Measurements from ENCODE around the gene LAMB1.

DNA sequence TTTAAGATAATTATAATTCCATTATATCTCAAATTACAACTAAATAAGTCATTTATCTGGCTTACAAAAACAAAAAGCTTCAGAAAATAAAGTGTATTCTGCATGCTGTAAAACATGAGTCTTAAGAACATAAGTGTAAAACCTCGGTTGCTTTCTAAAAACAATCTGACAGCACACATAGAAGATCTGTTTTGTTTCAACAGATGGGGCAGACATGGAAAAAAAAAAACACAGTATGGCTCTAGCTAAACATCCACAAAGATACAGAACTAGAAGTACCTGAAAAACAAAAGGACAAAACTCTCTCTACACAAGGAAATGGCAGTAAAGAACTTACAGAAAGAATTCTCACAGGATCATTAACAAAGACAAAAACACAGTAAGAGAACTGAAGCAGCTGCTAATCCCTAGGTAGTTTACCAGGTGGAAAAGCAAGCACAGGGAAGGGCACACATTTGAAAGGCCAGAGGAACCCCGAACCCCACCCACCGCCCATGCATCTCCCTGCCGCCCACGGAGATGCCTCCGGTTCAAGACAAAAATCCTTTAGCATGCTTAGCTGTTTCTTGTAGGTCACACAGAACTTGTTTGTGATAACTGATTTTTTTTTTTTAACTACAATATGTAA lies 69.5 kb downstream of the LAMB1 start:
- TF ChIP-seq REST (IDR thresholded peaks at IDR 0.05; ENCODE audit: borderline replicate concordance) (no peak), EZH2 (IDR thresholded peaks at IDR 0.05; ENCODE audit: borderline replicate concordance, insufficient read depth, low read length, poor library complexity, severe bottlenecking) (no peak), POLR2AphosphoS5 (IDR thresholded peaks at IDR 0.05) (no peak)
- TF ChIP-seq, protein P1, sequence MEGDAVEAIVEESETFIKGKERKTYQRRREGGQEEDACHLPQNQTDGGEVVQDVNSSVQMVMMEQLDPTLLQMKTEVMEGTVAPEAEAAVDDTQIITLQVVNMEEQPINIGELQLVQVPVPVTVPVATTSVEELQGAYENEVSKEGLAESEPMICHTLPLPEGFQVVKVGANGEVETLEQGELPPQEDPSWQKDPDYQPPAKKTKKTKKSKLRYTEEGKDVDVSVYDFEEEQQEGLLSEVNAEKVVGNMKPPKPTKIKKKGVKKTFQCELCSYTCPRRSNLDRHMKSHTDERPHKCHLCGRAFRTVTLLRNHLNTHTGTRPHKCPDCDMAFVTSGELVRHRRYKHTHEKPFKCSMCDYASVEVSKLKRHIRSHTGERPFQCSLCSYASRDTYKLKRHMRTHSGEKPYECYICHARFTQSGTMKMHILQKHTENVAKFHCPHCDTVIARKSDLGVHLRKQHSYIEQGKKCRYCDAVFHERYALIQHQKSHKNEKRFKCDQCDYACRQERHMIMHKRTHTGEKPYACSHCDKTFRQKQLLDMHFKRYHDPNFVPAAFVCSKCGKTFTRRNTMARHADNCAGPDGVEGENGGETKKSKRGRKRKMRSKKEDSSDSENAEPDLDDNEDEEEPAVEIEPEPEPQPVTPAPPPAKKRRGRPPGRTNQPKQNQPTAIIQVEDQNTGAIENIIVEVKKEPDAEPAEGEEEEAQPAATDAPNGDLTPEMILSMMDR (IDR thresholded peaks at IDR 0.05; ENCODE audit: poor library complexity, severe bottlenecking), result no peak

Measured in neural cell (in vitro differentiated cells).